NCI-H510A treated with DMSO at 0.1 percent for 48 hours (cell line): ENCODE measurements around the gene BLOC1S5.
A peak's percentile ranks its signal among the peaks of the same experiment; 100 is the strongest.
"Not testable (repeated sequence)": the region's sequence is repeated elsewhere in the genome, so short reads cannot be mapped to it uniquely, and the experiment has no call there.

Experiments
- DNase-seq: peaks from one replicate; lab custom pipeline; 2025; lab: John Stamatoyannopoulos, UW

Gene BLOC1S5

GRCh38 chr6:8043221-8043620, 21.0 kb downstream of the BLOC1S5 start:
- DNase-seq, result no peak

- DNase-seq, result no peak
These were observed 22.1 kb downstream of the BLOC1S5 start for GRCh38 chr6:8041913-8042583.

DNA sequence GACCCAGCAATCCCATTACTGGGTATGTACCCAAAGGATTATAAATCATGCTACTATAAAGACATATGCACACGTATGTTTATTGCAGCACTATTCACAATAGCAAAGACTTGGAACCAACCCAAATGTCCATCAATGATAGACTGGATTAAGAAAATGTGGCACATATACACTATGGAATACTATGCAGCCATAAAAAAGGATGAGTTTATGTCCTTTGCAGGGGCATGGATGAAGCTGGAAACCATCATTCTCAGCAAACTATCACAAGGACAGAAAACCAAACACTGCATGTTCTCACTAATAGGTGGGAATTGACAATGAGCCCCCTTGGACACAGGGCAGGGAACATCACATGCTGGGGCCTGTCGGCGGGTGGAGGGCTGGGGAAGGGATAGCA, 30.1 kb downstream of the BLOC1S5 start:
- not testable (repeated sequence) for DNase-seq

- no peak for DNase-seq
These were observed 33.3 kb downstream of the BLOC1S5 start for GRCh38 chr6:8030920-8031319.

DNA sequence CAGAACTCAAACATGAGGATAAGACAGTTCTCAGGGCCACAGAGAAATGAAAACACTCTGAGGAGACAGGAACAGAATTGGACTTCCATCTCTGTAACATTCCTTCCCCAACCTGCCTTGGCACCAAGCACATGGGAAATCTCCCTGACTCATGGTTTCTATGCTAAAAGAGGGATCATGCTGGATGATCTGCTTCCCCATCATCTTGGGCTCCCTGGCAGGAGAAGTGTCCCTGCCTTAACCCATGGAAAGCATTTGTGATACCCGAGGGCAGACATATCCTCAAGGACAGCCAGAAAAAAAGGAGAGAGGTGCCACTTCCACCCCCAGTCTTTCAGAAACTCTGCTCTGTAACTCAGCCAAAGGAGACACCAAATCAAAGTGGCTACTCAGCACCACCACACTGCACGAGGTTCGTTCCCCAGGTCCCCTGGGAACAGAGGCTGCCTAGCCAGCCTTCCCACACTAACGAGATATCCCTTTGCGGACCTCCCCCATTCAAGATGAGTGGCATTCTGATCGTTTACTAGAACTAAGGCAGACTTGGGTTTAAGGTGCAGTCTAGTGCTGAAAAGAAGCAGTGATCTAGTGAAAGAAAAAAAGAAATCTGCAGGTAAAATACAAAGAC, 34.8 kb downstream of the BLOC1S5 start:
- DNase-seq, result no peak

- no peak for DNase-seq
These were observed 36.1 kb downstream of the BLOC1S5 start for GRCh38 chr6:8027965-8028651.

- DNase-seq, result no peak
These were observed 37.4 kb downstream of the BLOC1S5 start for GRCh38 chr6:8026800-8027199.

GRCh38 chr6:8025191-8025590, 39.0 kb downstream of the BLOC1S5 start:
- DNase-seq, result no peak

DNA sequence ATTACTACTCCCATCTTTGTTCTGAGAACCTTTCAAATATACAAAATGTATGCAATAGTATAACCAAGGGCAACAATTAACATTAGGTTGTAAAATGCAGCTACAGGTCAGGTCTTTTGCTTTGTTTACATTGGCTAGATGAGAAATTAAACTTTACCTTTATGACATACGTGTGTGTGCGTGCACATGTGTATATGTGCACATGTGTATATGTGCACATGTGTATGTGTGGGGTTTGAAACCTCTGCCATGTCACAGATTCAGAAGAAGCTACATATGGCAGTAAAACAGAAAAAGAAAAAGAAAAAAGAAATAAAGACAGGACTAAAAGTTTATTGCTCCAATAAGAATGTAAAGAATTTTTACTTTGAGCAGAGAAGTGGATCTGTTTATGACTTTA, 40.6 kb downstream of the BLOC1S5 start:
- DNase-seq, result no peak

DNA sequence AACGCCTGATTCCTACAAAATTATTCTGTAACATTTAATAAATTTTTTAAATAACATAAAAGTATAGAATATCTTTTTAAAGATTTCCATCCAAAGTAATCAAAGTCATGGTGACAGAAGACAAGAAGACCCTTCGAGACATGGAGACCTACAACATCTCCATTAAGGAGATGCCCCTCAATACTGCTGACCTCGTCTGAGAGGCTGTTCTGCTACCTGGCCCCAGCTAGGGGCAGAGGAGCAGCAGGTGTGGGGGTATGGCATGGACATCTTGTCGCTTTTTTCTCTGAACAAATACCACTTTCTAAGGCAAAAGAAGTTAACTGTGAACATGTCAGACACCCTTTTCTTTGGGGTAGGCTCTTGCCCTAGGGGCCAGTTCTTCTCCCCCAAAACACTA, 44.1 kb downstream of the BLOC1S5 start:
- DNase-seq, result no peak

DNA sequence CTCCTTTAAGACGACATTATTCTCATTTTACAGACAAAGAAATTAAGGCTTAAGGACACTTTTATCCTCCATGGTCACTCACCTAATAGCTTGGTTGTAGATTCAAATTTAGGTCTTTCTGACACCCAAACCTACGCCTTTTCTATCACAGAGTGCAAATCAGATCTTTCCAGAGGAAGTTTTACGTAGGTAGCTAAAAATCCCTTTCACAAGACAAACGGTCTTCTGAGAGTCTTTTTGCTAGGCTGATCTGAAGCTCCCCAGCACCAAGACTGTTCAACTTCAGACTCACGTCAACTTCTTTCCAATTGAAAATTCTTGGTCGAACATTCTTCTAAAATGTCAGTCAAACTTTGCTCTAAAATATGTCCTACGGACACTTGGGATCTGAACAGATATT, 46.5 kb downstream of the BLOC1S5 start:
- DNase-seq, result no peak

DNA sequence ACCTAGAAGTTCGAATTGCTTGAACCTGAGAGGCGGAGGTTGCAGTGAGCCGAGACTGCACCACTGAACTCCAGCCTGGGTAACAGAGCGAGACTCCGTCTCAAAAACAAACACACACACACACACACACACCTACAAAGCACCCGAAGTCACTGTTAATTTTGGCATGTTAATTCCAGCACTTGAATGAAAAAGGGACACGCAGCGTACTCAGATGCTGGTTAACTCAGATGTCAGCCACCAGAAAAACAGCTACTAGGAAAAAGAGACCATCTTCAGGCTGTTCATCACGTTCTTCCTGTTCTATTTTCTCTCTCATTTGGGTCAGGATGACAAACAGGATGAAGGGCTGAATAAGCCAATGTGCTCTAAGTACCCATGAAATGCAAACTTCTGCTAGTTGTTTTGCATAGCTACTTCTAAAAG, 46.9 kb downstream of the BLOC1S5 start:
- no peak for DNase-seq

GRCh38 chr6:8014947-8015346, 49.2 kb downstream of the BLOC1S5 start:
- peak; percentile 33 for DNase-seq

GRCh38 chr6:8013763-8014162, 50.4 kb downstream of the BLOC1S5 start:
- DNase-seq, result no peak

- no peak for DNase-seq
These were observed 58.0 kb downstream of the BLOC1S5 start for GRCh38 chr6:8006208-8006607.

- DNase-seq, result no peak
These were observed 59.1 kb downstream of the BLOC1S5 start for GRCh38 chr6:8005136-8005535.

GRCh38 chr6:8000636-8001035, 63.6 kb downstream of the BLOC1S5 start:
- DNase-seq, result no peak

GRCh38 chr6:8000188-8000596, 64.0 kb downstream of the BLOC1S5 start:
- DNase-seq, result no peak

GRCh38 chr6:7999201-7999600, 65.0 kb downstream of the BLOC1S5 start:
- DNase-seq, result no peak

- no peak for DNase-seq
These were observed 66.0 kb downstream of the BLOC1S5 start for GRCh38 chr6:7998103-7998725.

- no peak for DNase-seq
These were observed 66.9 kb downstream of the BLOC1S5 start for GRCh38 chr6:7997286-7997685.

DNA sequence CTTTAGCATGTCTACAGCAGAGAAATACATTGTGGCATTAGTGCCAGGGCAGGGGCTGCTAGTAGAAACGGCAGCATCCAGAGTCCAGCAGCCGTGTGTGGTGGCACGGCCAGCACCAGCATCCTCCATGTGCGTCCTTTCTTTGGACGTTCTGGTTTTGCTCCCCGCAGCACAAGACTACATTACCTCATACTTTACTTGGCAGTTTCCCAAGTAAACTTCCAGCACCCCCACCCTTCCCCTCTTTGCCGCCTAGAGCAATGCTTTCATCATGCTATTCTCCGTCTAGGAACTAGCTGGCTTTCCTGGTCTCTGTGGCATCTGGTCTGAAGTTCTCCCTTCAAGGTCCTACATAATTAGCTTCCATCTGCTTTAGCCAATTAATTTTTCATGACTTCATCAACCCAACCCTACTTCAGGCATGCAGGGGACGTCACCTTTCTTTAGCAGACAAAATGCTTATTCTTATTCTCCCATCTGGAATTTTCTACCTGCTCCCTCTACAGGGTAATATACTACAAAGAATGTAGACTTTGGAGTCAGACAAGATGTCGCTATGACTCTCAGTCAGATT, 67.6 kb downstream of the BLOC1S5 start:
- no peak for DNase-seq

DNA sequence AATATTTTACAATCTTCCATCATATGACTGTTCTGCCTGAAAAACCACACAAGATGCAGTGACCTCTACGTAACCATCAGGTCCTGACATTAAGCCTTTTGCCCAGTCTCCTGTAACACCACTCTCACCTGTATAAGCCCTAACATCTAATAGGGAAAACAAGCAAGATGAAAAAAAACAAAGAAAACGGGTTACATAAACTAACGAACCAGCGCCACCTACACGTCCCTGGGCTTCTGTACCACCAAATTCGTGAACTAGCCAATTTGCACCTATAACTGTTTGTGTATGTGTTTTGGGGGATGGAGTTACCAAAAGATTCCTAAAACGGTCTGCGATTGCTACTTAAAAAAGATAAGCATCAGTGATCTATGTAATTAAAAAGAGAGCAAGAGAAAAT, 70.2 kb downstream of the BLOC1S5 start:
- DNase-seq, result no peak
